A673 (cell line): ENCODE results near the gene ASXL1.

ENCODE experiments used
- EZH2 ChIP-seq: fragments of 200-600 bp; sonication (generic); IDR thresholded peaks from 2 replicates; pipeline ENCODE4 v1.6.1; 2017; ENCODE audit warnings: borderline replicate concordance, low read depth, mild to moderate bottlenecking, mixed read lengths, antibody characterized with exemption, low read length; ENCODE audit not compliant: poor library complexity, severe bottlenecking
- TF ChIP-seq, protein P1 (sequence below): fragments of 300-800, 200-600 bp; sonication (generic); conservative IDR thresholded peaks from 2 replicates; pipeline ENCODE4 v1.5.1; 2017; ENCODE audit warnings: low read depth, mild to moderate bottlenecking, antibody characterized with exemption, low read length, moderate library complexity, mixed read lengths

DNA sequence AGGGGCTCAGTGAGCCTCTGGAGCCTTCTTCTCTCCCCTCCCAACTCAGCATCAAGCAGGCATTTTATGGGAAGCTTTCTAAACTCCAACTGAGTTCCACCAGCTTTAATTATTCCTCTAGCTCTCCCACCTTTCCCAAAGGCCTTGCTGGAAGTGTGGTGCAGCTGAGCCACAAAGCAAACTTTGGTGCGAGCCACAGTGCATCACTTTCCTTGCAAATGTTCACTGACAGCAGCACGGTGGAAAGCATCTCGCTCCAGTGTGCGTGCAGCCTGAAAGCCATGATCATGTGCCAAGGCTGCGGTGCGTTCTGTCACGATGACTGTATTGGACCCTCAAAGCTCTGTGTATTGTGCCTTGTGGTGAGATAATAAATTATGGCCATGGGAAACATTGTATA is 78.8 kb downstream of the ASXL1 start:
- TF ChIP-seq, protein P1, sequence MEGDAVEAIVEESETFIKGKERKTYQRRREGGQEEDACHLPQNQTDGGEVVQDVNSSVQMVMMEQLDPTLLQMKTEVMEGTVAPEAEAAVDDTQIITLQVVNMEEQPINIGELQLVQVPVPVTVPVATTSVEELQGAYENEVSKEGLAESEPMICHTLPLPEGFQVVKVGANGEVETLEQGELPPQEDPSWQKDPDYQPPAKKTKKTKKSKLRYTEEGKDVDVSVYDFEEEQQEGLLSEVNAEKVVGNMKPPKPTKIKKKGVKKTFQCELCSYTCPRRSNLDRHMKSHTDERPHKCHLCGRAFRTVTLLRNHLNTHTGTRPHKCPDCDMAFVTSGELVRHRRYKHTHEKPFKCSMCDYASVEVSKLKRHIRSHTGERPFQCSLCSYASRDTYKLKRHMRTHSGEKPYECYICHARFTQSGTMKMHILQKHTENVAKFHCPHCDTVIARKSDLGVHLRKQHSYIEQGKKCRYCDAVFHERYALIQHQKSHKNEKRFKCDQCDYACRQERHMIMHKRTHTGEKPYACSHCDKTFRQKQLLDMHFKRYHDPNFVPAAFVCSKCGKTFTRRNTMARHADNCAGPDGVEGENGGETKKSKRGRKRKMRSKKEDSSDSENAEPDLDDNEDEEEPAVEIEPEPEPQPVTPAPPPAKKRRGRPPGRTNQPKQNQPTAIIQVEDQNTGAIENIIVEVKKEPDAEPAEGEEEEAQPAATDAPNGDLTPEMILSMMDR: no peak
- no peak for TF ChIP-seq EZH2
